HL-60 (cell line): Measurements from ENCODE around the gene LLPH.

ENCODE experiments used
- DNase-seq, 2 experiments: peaks; one replicate each; pipeline ENCODE4 v3.0.0-alpha.2; 2010 to 2020; ENCODE audit warnings: low read depth in 1 of 2, low spot score in 1 of 2
- H3K27ac ChIP-seq: fragments of 250-450 bp; sonication (Bioruptor Pico); replicated peaks from 2 replicates; pipeline ENCODE4 v1.5.1; 2020; ENCODE audit warnings: mild to moderate bottlenecking, moderate library complexity
- H3K27me3 ChIP-seq: fragments of 250-450 bp; sonication (Bioruptor Pico); 2 replicates; pipeline ENCODE4 v1.5.1; 2021; ENCODE audit warnings: mild to moderate bottlenecking, moderate library complexity; ENCODE audit not compliant: insufficient read depth, poor library complexity, severe bottlenecking
- H3K4me3 ChIP-seq: replicated peaks from 2 replicates; pipeline ENCODE4 v1.5.1; 2011; ENCODE audit warnings: mild to moderate bottlenecking, control low read depth, low read length; ENCODE audit not compliant: insufficient read depth
- CTCF ChIP-seq: IDR thresholded peaks from one replicate; pipeline ENCODE4 v1.5.1; 2011; ENCODE audit warnings: low read length, control low read depth, inconsistent platforms; ENCODE audit not compliant: insufficient read depth
- GABPA ChIP-seq: IDR thresholded peaks from 2 replicates; pipeline ENCODE4 v1.6.1; 2012; ENCODE audit warnings: low read depth
- POLR2AphosphoS5 ChIP-seq: IDR thresholded peaks from 2 replicates; pipeline ENCODE4 v1.6.1; 2012; ENCODE audit warnings: low read depth
- SPI1 ChIP-seq: IDR thresholded peaks from 2 replicates; pipeline ENCODE4 v1.6.1; 2012; ENCODE audit warnings: low read depth, mild to moderate bottlenecking, borderline replicate concordance
- TF ChIP-seq, protein P1 (sequence below): IDR thresholded peaks from 2 replicates; pipeline ENCODE4 v1.6.1; 2012; ENCODE audit warnings: low read depth; ENCODE audit not compliant: insufficient replicate concordance

Gene LLPH

DNA sequence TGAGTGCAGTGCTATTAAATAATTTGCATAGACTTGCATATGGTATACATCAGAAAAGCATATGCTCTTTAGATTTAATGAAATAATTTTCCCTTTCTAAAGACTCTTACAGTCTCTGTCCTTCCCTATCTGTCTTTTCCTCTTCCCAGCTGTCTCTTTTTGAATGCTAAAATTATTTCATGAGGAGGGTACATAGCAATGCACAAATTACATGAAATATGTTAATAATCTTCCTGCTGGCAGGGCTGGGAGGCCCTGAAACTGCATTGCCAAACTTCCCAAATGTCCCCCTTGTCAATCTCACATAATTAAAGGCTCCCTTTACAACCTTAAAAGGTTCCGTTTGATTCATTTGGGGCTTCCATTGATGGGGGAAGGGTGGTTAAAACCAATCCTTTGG lies 22.2 kb downstream of the LLPH start:
- no peak for DNase-seq
- TF ChIP-seq GABPA (no peak), CTCF (no peak), SPI1 (no peak), POLR2AphosphoS5 (no peak)
- TF ChIP-seq, protein P1, sequence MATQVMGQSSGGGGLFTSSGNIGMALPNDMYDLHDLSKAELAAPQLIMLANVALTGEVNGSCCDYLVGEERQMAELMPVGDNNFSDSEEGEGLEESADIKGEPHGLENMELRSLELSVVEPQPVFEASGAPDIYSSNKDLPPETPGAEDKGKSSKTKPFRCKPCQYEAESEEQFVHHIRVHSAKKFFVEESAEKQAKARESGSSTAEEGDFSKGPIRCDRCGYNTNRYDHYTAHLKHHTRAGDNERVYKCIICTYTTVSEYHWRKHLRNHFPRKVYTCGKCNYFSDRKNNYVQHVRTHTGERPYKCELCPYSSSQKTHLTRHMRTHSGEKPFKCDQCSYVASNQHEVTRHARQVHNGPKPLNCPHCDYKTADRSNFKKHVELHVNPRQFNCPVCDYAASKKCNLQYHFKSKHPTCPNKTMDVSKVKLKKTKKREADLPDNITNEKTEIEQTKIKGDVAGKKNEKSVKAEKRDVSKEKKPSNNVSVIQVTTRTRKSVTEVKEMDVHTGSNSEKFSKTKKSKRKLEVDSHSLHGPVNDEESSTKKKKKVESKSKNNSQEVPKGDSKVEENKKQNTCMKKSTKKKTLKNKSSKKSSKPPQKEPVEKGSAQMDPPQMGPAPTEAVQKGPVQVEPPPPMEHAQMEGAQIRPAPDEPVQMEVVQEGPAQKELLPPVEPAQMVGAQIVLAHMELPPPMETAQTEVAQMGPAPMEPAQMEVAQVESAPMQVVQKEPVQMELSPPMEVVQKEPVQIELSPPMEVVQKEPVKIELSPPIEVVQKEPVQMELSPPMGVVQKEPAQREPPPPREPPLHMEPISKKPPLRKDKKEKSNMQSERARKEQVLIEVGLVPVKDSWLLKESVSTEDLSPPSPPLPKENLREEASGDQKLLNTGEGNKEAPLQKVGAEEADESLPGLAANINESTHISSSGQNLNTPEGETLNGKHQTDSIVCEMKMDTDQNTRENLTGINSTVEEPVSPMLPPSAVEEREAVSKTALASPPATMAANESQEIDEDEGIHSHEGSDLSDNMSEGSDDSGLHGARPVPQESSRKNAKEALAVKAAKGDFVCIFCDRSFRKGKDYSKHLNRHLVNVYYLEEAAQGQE, result no peak
- H3K4me3 ChIP-seq, result no peak overlapping the region
- no peaks in the 10 kb centered on the region for H3K27me3 ChIP-seq
- no peak overlapping the region for H3K27ac ChIP-seq

- Histone ChIP-seq H3K27ac (no peak overlapping the region), H3K4me3 (no peak overlapping the region), H3K27me3 (no peaks in the 10 kb centered on the region)
- DNase-seq, result peak; percentile 83 to 92
- TF ChIP-seq POLR2AphosphoS5 (no peak), CTCF (peak; percentile 50)
These were observed 23.1 kb downstream of the LLPH start for GRCh38 chr12:66107451-66107915.

GRCh38 chr12:66103016-66103913 lies 27.3 kb downstream of the LLPH start:
- TF ChIP-seq, protein P1, result no peak
- TF ChIP-seq POLR2AphosphoS5, result no peak
- no peak for TF ChIP-seq GABPA
- TF ChIP-seq SPI1, result no peak
- TF ChIP-seq CTCF, result no peak
- H3K27ac ChIP-seq, result no peak overlapping the region
- no peak for DNase-seq
- no peak overlapping the region for H3K4me3 ChIP-seq
- H3K27me3 ChIP-seq, result no peaks in the 10 kb centered on the region
